Stimulated activated CD4-positive, alpha-beta T cell treated with anti-CD3 and anti-CD28 coated beads, Interleukin-15, amount 100 ng/mL, for 1 hour (primary cell): Measurements from ENCODE around the gene KLHDC7A.

Experiments
- DNase-seq, 2 donors: peaks; one replicate each; pipeline ENCODE4 v3.0.0-alpha.2; 2020; ENCODE audit warnings: low read depth in 1 of 2, low spot score in 1 of 2

Gene KLHDC7A

DNA sequence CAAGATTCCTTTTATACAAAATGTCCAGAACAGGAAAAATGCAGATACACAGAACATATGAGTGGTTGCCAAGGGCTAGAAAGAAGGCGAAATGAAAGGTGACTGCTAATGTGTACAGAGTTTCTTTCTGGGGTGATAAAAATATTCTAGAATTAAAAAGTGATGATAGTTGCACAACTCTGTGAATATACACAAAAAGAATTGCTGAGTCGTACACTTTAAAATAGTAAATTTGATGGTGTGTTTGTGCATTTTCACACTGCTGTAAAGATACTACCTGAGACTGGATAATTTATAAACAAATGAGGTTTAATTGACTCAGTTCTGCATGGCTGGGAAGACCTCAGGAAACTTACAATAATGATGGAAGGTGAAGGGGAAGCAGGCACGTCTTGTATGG, 23.9 kb downstream of the KLHDC7A start:
- DNase-seq, result no peak

DNA sequence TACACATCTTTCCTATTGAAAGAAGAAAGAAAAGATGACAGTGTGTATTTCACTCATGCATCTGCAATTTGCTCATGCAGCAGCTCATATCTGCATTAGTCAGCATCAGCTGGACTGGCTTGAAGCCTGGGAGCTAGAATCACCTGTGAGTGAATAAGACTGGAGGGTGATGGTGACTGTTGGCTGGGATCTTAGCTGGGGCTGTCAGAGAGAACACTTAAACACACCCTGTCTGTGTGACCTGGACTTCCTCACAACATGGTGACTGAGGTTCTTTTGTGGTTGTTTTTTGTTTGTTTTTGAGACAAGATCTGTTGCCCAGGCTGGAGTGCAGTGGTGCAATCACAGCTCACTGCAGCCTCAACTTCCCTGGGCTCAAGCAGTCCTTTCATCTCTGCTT, 24.9 kb downstream of the KLHDC7A start:
- no peak for DNase-seq

DNA sequence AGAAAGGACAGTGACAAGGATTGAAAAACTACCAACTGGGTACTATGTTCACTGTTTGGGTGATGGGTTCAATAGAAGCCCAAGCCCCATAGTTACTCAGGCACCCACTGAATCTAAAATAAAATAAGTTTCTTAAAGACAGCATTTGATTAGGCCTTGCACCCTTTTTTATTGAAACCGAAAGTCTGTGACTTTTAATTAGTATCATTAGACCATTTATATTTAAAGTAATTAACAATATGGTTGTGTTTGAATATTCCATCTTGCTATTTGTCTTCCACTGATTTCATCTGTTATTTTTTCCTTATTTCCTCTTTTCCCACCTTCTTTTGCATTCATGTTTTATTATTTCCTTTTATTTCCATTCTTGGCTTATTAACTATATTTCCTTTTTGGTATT, 27.4 kb downstream of the KLHDC7A start:
- no peak for DNase-seq

DNA sequence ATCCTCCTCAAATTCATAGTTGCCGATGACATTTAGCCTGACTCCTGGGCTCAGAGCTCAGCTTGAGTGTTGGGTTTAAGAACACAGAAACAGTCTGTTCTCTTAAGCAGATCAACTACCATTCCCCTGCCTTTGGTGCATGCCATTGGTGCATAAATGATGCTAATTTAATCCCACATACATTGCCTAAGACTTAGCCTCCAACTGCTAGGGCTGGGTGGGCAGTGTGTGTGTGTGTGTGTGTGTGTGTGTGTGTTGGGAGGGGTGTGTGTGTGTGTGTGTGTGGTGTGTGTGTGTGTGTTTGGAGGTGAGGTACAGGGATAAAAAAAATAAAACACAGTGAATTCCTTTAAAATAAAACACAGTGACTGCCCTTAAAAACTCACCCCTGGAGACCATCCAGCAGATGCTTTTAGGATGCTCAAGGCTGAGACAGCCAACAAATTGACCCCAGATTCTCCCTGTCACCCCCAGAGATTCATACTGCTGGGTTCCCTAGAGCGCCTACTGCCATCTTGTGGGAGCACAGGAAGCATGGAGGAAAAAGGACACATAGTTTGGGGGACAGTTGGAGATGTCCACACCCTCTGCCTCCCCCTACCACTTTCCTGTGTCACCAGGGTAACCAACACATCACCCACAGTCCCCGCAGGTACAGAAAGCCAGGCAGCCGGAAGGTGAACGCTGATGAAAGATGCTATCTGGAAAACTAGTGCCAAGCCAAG, 30.6 kb downstream of the KLHDC7A start:
- no peak for DNase-seq

DNA sequence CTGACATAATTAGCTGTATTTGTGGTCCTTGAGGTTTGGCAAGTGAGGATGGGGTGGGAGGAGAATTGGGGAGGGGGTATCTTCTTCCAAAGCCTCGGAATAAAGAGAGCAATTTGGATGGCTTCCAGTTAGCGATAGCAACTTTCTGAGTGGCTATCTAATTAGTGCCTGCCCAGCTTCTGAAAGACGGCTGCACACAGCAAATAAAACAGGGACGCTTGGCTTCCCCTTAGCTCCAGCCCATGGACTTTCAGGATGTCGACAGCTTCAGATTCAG, 31.1 kb downstream of the KLHDC7A start:
- DNase-seq, result no peak

DNA sequence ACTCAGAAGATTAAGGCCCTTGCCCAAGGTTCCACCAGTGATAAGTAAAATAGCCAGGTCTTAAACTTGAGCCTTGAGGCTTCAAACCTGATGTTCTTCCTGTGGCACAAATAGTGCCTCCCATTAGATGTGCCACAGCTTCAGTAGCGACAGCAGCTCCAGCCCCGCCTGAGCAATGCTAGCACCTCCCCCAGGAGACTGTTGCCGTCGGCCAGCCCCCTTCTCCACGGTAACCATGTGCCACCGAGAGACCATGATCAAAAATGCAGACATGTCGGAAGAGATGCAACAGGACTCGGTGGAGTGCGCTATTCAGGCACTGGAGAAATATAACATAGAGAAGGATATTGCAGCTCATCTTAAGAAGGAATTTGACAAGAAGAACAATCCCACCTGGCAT, 32.2 kb downstream of the KLHDC7A start:
- no peak for DNase-seq

DNA sequence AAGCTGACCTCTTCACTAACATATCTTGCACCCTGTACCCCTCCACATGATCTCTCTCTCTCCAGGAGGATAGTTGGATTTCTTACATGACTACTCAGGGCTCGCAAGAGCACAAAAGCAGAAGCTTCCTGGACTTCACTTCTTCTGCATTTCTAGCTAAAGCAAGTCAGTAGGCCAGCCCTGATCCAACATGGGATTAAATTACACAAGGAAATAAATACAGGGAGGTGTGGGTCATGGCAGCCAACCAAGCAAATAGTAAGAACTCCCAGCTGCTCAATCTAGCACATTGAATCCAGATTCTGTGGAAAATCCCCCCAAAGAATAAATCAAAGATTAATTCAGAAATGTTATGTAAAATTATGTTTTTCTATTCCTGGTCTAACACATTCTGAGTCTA, 33.3 kb downstream of the KLHDC7A start:
- DNase-seq, result no peak

DNA sequence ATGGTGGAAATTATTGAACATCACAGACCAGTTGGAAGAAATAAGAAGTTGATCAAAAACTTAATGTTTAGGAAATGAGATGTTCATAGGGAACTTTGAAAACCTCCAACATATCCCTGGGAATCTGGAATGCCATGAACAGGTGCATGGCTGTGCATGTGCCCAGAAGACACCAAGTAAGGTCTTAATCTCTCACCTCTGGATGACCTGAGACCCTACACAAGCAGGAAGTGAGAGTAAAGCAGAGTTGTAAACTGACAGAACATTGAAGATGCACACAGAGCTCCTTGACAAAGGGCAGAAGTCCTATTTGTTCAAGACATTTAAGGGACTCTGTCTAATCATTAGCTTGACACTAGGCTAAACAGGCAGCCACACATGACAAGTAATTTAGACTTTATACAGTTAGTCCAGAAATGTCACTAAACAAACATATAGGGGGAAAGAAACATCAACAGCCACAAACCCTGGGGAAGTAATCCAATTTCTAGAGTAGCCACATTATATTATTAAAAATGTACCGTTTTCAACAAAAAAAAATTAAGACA, 34.5 kb downstream of the KLHDC7A start:
- no peak for DNase-seq

DNA sequence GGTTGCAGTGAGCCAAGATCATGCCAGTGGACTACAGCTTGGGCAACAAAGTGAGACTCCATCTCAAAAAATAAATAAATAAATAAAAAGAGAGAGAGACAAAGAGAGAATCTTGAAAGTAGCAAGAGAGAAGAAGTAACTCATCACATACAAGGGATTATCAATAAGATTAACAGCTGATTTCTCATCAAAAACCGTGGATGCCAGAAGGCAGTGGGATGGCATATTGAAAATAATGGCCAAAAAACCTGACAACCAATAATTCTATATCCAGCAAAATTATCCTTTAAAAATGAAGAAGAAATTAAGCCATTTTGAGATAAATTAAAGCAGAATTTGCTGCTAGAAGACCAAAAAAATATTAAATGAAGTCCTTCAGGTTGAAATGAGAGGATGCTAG, 35.7 kb downstream of the KLHDC7A start:
- no peak for DNase-seq

DNA sequence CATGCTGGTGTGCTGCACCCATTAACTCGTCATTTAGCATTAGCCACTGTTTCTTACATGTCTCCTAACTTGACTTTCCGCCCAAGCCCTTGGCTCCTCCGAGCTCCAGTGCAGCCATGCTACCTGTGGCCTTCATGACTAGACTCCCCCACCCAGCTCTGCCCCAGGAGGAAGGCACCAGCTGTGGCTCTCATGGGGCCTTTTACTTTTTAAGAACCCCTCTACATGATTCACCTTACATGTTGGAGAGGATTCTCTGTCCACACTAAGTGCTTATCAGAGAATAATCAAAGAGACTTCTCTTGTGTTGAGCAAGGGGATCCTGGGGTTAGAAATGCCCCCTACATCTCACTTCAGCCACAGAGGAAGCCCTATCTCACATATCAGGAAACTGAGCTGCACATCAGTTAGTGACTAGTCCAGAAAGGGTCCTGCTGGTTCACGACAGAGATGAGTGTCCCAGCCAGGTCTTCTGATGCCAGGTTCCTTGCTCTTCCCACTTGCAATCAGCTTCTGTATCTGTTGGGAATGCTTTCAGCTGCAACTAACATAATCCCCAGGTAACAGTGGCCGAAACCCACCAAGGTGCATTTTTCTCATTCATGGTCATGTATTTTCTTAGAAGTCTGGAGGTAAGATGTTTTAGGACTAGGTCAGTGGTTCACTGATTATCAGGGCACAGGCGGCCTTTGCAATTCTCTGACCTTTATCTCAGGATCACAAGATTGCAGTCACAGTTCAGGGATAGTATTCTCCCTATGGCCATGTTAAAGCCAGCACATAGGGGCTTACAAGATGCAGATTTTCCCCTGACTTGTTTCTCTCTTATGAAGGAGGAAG, 45.9 kb downstream of the KLHDC7A start:
- DNase-seq, result no peak

DNA sequence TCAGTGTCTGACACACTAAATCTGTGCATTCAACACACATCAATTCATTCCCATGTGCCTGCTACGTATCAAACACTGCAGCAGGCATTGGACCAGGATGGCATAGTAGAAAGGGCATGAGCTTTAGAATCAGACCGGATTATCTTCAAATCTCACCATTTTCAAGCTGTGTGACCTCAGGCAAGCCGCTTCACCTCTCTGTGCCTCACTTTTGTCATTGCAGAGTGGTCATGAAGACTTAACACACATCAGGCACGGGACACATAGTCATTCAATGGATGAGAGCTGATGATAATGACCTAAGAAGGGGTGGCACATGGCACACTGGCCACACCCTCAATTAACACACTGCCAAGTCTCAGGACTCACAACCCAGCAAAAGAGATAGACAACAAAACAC, 46.8 kb downstream of the KLHDC7A start:
- DNase-seq, result no peak

DNA sequence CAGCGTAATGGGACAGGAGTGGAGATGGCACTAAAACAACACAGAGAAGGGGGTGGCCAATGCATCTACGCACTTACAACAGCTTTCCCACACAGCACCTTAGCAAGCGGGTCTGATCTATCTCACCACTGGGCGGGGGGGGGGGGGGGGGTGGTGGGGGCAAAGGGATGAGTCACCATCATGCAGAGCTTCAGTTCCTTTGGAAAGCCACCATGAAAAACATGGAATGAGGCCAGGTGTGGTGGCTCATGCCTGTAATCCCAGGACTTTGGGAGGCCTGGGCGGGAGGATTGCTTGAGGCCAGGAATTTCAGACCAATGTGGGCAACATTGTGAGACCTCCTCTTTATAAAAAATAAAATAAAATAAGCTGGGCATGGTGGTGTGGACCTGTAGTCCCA, 47.2 kb downstream of the KLHDC7A start:
- DNase-seq, result no peak

DNA sequence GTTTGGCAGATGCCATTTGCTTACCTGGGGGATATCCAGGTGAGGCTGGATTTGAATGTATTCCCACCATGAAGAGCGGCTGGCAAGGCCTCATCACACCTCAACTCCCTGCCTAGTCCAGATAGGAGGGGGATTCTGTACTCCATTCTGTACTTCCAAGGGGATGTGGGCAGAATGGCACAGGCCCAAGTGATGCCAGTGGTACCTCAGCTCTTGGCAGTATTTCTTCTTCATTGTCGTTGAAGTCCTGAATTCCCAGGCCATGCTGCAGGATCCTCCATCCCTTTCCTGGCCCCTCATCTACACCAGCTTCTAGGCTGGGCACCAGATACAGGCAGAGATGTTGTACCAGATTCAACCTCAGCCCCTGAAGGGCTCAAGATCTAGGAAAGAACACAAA, 47.9 kb downstream of the KLHDC7A start:
- DNase-seq, result no peak

DNA sequence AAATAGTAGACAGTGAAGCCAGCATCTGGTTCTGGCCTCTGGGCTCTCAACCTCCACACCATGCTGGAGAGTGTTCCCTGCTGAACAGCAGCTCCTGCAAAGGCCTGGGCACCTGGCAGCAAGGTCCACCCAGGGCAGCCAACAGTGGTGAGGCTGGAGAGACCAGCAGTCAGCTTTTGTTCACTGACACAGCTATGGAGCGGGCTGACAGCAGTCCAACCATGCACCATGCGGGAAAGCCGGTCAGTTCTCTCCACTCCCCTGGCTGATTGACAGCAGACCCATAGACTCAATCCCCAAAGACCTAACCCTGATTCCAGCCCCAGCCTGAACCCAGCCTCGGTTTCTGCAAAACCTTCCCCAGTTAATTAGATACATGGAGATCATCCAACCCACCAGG, 49.0 kb downstream of the KLHDC7A start:
- DNase-seq, result no peak

DNA sequence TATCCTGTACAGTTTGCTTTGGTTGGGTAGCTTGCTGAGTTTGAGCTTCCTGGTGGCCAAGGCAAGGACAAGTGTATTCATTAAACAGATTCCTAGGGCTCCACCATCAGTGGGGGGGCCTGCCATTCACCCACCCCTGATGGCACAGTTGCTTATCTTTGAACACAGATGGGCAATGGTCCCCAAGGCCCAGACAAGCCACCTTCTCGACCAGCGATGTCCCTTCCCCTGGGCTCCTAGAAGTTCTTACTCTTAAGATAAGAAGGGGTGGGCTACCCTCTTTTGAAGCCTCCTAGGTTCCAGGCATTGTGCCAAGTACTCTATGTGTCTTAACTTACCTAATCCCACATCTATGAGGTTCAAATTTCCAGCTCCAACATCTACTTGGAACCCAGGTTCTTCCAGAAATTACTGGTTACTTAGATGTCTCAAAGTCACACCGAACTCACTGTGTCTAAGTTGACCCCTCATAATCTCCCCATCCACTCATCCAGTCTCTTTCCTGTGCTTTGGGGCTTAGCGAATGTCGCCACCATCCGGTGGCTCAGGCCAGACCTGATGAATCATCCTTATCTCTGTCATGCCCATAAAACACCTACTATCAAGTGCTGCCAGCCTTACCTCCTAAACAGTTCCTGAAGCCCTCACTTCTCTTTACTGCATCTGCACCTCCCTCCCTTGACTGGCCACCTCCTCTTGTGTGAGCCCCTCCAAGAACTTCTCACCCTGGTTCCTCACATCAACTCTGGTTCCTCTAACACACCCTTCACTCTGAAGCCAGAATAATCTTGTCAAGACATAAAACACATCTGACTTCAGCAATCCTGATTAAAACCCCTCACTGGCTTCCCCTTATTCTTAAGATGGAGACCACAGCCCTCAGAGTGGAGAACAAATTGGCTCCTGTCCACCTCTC, 50.1 kb downstream of the KLHDC7A start:
- DNase-seq, result no peak

DNA sequence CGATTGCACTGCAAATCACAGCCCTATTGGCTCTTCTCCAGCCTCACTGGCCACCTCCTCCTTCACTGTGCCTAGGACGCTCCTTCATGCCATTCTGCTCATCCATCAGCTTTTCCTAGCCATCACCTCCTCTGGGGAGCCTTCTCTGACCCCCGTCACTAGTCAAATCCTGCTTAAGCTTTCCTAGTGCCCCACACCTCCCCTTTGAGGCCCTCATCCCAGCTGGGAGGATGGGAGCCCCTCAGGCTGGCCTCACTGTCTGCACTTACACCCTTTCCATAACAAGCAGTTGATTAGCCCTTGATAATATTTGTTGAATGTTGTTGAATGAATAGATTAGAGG, 50.7 kb downstream of the KLHDC7A start:
- no peak for DNase-seq

DNA sequence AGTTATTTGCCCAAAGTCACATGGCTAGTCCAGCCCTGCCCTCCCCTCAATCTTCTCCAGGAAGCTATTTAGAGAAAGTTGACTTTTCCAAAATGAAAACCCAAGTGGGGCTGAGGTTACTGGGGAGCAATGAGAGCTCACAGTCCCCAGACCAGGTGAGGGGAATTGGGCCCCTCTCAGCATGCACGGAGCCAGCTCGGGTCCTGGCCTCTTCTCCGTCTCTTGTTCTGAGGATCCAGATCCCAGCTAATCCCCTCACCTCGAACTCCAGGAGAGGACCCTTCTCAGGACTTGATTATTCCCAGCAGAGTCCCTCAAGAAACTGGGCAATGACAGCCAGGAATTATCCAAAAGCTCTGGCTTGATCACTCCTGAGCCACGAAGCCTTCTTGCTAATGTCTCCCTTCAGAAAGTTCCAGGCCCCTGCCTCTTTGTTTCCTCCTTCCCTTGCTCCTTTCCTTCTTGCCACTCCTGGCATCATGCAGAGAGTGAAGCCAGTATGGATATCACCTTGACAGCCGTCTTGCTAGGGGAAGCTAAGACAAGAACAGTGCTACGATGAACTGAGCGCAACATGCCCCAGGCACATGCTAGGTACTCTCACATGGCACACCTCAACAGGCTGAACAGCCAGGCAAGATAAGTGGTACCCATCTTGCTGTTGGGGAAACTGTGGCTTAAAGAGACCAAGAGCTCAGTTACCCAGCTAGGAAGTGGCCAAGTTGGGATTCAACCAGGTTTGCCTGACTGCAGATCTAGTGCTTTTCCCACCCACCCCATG, 51.9 kb downstream of the KLHDC7A start:
- no peak for DNase-seq

DNA sequence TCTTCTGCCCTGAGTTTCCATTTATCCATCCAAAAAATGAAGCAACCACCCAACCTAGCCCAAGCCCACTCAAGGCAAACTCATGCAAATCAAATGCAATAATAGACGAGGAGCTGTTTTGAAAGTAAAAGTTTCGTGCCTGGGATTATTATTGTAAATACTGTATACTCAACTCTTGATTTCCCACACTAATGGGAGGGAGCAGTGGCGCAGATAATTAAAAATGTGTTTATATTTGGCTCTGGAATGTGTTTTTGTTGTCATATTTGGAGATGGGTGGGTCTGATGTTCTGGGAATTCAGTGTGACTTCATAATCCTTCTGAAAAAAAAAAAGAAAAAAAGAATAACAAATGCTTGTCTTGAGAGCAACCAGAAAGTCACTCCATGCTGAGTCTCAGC, 52.5 kb downstream of the KLHDC7A start:
- no peak for DNase-seq

DNA sequence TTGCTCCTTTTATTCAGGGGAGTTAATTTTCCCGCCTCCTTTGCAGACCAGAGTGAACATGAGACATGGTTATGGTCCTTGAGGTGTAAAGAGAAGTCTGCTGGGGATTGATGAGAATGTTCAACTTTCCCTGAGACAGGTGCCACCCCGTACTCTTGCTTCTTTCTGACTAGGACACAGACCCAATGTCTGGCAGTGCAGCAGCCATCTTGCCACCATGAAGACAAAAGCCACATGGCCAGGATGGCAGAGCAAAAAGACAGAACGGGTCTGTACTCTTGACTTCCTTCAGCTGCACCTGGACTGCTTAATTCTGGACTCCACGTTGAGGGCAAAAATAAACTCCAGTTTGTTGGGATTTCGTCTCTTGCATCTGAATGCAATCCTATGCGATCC, 54.1 kb downstream of the KLHDC7A start:
- DNase-seq, result no peak
